Measurements from ENCODE around the gene GIPC3.

DNA sequence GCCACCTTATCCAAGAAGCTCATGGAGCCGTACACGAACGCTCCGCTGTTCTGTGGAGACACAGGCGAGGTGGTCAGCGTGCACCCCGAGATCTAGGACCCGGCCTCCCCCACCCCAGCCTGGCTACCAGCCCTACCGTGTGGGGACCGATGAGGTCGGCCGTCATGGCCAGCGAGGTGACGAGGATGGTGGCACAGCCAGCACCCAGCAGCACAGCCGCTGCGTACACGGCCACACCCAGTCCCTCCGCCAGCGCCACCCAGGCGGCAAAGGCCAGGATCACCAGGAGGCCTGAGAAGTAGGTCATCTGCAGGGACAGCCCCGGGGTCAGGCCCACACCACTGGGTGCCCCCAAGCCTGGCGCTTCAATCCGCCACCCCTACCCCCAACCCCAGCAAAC, 39.2 kb upstream of the GIPC3 start:
- TF ChIP-seq, protein P1, sequence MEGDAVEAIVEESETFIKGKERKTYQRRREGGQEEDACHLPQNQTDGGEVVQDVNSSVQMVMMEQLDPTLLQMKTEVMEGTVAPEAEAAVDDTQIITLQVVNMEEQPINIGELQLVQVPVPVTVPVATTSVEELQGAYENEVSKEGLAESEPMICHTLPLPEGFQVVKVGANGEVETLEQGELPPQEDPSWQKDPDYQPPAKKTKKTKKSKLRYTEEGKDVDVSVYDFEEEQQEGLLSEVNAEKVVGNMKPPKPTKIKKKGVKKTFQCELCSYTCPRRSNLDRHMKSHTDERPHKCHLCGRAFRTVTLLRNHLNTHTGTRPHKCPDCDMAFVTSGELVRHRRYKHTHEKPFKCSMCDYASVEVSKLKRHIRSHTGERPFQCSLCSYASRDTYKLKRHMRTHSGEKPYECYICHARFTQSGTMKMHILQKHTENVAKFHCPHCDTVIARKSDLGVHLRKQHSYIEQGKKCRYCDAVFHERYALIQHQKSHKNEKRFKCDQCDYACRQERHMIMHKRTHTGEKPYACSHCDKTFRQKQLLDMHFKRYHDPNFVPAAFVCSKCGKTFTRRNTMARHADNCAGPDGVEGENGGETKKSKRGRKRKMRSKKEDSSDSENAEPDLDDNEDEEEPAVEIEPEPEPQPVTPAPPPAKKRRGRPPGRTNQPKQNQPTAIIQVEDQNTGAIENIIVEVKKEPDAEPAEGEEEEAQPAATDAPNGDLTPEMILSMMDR (conservative IDR thresholded peaks at IDR 0.05; ENCODE audit: low read depth, low read length), result no peak
- no peak for TF ChIP-seq EZH2 (IDR thresholded peaks at IDR 0.05; ENCODE audit: borderline replicate concordance, low read depth, low read length, poor library complexity, severe bottlenecking)
